Stimulated activated CD8-positive, alpha-beta memory T cell treated with anti-CD3 and anti-CD28 coated beads, Interleukin-4, amount 100 ng/mL, for 48 hours (primary cell): ENCODE measurements around the gene CTDNEP1.

ENCODE experiments used
- DNase-seq: peaks from one replicate; pipeline ENCODE4 v3.0.0-alpha.2; 2020

The CTDNEP1 gene

GRCh38 chr17:7214300-7215135, 37.0 kb downstream of the CTDNEP1 start:
- peak; percentile 100 for DNase-seq

GRCh38 chr17:7213895-7214299, 37.6 kb downstream of the CTDNEP1 start:
- DNase-seq = no peak

DNA sequence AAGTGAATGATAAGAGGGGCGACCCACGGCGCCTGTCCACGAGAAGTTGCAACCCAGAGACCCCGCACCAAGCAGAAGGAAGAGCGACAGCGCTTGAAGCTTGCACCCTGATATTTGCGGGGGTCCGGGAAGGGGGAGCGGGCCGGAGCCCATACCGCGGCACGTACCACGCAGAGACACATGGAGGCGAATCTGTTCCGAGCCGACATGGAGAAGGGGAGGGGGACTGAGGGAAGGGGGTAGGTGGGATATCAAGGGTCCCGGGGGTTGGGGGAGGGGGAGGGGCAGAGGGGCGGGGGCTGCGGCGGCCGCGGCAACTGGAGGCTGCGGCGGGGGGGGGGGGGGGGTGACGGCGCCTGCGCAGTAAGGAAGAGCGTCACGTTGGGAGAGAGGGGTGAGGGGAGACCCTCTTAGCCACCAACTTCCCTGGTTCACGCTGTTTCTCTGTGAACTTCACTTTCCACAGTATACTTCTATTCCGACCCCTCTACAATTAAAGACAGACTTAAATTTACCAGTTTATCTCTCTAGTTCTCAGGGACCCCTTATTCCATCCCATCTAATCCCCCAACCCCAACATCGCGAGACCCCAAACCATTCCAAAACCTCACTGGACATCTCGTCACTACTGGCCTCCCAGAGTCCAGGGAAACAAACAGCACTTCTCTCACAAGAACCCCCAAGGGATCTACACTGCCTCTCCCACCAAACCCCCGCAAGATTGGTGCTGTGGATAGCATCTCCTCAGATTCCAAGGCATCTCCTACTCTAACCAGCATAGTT, 39.9 kb downstream of the CTDNEP1 start:
- DNase-seq = no peak

- DNase-seq = no peak
Observed at GRCh38 chr17:7208754-7209460, 42.6 kb downstream of the CTDNEP1 start.

GRCh38 chr17:7208027-7208571, 43.4 kb downstream of the CTDNEP1 start:
- no peak for DNase-seq

- no peak for DNase-seq
Observed at GRCh38 chr17:7207120-7208001, 44.2 kb downstream of the CTDNEP1 start.

- DNase-seq = no peak
Observed at GRCh38 chr17:7205561-7205960, 46.0 kb downstream of the CTDNEP1 start.

GRCh38 chr17:7204828-7205461, 46.6 kb downstream of the CTDNEP1 start:
- DNase-seq = peak; percentile 96

- DNase-seq = no peak
Observed at GRCh38 chr17:7204336-7204735, 47.2 kb downstream of the CTDNEP1 start.

DNA sequence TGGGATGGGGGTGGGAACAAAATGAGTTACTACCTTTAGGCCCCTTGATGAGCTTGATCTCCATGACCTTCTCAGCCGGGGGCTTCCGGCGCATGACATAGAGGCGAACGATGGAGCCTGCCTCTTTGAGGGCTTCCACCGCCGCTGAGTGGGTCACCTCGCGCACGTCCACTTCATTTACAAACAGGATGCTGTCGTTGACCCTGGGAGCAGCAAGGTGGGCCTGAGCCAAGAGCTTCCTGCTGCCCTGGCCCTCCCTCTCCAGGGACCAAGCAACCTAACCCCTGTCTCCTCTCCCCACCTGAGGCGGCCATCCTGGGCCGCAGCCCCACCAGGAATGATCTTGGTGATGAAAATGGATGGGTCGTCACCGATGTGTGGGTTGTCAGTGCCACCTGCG, 48.1 kb downstream of the CTDNEP1 start:
- no peak for DNase-seq

DNA sequence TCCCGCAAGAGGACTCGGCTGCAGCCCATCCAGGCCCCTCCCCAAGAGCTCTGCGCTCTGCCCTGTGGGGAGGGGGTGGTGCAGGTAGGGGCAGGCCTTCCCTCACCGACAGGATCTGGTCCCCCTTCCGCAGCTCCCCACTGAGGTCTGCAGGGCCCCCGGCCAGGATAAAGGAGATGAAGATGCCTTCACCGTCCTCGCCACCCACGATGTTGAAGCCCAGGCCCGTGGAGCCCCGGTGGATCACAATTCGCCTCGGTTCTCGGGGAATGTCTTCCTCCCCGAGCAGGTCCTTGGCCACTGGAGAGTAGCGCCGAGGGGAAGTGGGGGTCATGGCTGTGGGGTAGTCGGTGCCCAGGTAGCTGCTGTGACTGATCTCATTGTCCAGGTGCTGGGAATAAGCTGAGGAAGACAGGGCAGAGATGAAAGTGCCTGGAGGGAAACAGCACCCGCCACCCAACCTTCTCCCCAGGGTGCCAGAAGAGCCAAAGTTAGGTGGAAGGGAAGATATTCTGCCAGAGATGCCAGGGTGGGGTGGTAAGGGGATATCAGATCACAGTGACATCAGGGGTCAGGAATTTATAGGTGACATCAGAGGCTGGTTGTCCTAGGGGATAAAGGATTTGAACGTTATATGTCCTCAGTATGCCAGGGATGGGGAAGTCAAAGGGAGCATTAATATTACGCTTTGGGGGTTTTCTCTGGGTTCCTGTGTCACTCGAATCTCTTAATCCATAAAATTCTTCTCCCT, 54.7 kb downstream of the CTDNEP1 start:
- no peak for DNase-seq

DNA sequence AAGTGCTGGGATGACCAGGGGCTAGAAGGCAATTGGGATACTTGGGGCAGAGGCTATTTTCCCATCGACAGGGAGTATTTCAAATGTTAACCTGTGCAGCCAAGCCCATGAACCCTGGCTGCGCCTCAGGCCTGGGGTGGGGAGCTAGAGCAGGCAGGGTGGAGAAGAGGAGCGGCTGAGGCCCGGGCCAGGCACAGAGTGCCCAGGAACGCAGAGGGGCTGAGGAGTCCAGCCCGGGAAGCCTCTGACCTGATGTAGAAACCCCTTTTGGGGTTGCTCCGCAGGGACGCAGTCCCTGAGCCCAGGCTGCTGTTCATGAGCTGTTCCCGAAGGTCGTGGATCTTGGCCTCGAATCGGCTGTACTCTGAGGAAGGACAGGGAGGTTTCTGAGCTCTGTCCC, 55.6 kb downstream of the CTDNEP1 start:
- DNase-seq = no peak
